HG02588 (cell line): ENCODE measurements around the gene PTPRD.

Experiments used
- ATAC-seq: cut with Tn5 transposase; IDR thresholded peaks from one replicate; pipeline ENCODE4 v1.9.1; 2021; ENCODE audit warnings: mild to moderate bottlenecking, moderate library complexity; ENCODE audit not compliant: unreplicated experiment

Gene PTPRD

DNA sequence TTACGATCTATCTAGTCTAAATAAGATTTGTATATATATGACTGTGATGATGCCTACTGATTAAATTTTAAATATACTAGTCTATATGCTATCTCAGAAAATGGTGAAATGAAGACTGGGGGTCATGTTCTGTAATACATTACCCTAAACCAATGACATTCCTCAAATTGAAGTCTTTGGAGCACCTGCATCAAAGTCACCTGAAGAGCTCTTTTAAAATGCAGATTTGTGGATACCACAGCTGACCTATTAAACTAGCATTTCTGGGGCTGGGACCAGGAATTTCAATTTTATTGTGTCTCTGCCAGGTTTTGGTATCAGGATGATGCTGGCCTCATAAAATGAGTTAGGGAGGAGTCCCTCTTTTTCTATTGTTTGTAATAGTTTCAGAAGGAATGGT, 2181.3 kb downstream of the PTPRD start:
- no peak for ATAC-seq

DNA sequence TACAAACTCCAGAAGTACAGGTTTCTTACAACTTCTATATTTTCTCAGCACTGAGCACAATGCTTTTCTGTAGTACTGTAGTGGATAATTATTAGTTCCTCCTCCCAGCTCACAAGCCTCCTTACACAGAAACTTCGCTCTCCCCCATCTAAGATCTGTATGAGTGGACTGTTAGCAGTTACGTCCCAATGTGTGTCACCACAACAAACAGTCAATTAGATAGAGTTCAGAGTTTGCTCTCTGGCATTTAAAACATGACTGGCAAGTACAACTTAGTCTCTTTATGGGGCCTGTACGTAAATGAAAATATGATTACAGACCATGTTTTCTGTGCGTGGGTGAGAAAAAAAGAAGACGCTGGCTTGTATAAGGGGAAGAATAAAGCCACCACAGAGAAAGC, 2181.9 kb downstream of the PTPRD start:
- no peak for ATAC-seq

DNA sequence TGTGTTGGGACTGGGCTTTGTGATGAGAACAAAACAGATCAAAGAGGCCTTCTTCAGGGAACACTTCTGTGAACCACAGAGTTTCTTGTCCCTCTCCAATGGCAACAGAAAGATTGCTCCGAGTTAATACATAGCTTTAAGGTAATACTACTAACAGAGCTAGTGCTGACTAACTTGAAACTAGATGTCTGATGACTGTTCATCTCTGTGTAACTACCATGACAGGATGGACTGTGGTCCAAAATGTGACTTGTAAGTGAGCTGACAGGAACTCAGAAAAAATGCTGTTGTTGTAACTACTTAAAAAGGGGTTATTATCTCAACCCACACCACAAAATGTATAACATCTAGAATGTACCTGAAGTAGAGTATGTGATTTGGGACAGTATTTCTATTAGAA, 2183.0 kb downstream of the PTPRD start:
- ATAC-seq = no peak

DNA sequence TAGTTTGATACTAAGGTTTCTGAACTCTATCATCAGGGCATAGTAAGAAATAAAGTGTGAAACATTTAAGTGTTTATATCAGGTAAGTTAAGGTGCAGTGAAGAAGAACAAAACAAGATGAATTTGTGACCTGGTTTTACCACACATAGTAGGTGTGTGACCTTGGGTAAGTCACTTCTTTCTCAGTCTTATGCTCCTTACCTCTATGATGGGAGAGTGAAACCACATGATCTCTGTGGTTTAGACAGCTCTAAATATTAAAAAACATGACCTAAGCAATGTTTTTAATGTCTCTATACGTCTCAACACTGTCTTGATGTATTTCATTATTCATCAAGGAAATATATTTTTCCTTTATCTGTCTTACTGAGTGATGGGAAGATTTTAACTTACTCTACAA, 2183.6 kb downstream of the PTPRD start:
- no peak for ATAC-seq

DNA sequence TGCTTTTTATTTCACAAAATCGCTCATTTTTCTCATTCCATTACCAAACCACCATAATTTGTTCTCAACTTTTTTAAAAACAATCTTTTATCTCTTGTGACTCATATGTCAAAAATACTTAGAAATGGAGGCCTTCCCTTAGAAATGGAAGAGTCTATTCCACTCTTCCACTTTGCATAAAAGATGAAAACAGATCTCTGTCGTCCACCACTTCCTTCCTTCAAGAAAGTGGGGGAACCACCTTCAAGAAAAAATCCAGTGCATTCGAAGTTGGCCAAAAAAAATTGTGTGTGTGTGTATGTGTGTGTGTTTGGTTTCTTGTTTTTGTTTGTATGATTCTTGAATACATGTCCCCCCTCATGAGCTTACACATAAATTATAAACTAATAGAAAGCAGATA, 2184.4 kb downstream of the PTPRD start:
- no peak for ATAC-seq

DNA sequence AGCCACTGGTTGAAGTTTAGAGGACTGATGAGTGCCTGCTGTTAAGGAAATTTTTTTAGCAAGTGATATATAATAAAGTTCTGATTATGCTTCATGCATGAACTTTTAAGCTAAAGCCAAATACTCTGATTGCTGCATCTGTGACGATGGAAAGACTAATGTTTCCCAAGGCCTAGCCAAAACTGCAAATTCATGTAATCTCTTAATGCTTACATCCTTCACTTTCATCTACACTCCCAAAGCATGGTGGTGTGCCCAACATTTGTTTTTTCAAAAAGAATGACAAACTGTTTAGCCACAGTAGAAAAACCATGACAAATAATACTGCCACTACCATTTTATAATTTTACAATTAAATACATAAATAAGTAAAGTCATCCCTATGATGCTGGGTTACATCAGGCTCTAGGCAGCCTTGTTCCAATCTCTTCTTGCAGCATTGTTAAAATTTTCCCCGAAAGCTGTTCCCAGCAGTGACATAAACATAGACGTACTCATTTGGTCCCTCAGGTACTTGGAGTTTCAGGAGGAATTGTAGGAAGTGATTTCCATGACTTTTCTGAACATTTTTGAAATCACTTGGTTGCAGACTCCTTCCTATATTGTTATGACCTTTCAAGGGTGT, 2187.9 kb downstream of the PTPRD start:
- no peak for ATAC-seq

DNA sequence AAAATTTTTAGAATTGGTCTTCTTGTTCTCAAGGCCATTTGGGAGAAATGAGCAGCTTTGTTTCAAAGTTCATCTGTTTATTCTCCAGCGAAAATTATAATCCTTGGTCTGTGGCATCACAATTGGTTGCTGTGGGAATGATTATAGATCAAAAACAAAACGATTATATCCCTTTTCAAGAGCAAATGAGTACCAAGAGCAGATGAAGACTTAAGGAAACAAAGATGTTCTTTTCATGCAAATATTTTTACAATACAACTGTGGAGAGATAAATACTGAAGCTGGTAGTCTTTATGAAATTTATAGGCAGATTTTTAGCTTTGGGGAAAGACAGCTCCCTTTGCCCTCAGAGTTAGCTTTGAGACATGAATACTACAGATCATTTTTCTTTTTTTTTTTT, 2192.4 kb downstream of the PTPRD start:
- no peak for ATAC-seq

DNA sequence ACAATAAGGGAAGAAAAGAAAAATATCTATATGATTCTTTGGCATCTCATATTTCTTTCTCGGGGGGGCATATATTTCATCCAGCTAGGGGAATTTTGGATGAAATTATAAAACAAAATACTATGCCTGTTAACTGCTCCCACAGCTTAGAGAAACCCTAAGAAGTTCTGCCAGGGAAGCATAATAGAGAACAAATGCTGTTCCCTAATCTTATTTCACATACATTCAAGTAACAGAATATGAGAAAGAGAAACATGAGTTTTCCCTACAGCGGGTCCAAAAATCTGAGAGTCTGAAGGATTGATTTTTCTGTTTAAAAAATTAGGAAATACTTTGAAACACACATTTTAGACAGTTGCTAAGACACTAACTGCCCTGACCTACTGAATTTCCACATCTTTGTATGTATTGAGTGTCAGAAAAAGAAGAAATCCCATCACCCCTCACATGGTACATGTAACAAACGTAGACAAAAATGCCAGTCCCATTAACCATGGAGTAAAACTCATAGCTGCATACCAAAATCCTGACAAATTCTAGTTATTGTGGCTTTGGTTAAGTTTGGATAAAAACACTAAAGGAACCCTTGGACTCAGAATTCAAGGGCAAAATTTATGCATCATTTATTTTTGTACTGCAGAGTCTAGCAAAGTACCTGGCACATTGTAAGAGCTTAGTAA, 2193.1 kb downstream of the PTPRD start:
- no peak for ATAC-seq

DNA sequence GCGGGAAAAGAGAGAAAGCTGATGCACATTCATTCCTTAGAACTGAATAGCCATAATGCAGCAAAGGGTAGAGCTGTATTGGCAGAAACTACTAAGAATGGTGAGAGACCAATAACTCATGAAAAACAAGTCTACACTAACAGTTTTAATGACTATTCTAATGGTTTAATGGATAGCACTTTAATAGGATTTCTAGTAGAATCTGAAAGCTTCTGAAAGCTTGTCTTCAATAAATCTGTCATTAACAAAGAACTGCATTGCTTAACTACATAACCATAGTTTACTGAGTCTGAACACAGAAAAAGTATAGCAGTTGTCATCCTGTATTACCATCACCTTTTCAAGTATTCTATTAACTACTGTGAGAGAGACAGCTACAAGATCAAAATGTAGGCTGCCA, 2195.5 kb downstream of the PTPRD start:
- ATAC-seq = no peak

DNA sequence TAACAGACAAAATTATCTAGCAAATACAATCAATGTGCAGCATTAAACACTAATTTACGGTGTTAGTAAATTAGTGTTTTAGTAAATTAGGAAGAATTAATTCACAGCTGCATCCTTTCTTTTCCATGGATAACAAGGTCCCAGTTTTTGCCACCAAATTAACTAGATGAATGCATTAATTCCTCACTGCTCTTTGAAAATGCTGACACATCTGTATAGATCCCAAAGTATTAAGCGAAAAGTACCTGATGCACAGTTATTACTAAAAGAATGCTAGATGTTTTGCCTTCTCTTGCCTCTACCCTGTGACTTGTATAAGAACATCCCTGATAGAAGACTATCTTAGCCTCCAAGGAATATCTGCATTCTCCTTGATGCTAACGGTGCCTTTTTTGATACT, 2200.5 kb downstream of the PTPRD start:
- ATAC-seq = no peak

DNA sequence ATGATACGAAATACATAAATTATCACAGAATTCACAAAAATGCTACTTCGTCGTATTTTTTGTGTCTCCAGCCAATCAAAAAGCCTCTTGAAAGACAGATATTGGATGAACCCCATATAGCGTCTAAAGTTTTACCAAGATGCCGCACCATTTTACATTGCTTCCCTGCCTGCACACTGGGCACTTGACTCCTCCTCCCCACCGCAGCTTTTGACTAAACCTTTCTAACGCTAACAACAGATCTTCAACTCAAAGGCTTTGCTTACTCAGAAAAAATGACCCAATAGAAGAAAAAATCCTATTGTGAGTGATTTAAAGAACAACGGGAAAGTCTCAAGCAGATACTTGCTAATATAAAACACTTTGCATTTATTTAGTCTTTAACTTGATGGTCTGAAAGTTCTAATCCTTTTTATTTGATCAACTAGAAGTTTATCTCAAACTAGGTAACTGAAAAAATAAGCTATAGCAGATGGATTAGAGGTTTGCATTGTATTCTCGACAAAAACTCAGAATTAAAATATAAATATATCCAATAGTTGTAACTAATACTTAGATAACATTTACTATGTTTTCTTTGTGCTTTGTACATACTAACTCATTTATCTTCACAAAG, 2204.1 kb downstream of the PTPRD start:
- ATAC-seq = no peak

DNA sequence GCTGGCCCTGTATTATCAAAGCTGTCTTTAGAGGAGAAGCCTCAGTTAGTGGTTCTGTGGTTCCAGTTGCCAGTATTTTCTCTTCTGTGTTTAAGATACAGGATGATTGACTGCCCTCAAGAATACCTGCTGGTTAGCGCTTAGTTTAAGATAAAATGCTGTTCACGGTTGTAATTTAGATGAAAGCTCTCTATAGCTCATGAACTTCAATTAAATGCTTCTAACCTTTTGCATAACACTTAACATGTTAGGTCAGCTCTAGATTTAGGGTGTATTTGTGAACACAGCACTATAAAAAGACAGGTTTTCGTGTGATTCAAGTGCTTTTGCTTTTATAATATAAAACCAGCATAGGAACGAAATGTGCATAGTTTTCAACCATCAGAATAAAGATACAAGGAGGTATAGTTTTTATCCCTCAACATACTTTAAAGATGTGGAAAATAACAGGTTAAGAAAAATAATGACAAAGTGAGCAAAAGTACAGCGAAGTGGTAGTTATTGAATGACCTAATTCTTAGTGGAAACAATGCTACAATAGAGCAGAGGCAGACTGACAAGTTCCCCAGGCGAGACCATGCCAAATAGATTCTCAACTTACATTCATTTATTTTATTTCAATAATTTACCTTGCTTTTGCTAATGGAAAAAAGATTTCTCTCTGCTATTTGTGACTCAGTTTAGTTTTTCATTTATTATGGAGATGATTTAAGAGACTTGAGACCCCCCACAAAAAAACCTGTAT, 2210.7 kb downstream of the PTPRD start:
- no peak for ATAC-seq

DNA sequence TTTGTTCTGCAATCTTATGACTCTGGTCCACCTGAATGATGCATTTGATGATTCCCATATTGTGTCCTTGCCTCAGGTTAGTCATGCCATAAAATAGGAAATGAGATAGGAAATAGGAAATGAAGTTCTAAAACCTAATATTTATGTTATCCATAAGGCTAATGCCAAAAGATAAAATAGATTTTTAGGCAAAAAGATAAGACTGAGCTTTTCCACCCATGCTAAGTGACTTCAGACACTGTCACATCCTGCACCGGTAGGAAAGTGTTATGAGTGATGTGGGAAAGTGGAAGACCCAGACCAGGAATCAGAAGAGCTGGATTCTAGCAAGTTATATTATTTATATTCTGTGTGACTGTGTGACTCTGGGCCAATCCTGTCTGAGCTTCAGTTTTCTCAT, 2212.4 kb downstream of the PTPRD start:
- ATAC-seq = no peak

DNA sequence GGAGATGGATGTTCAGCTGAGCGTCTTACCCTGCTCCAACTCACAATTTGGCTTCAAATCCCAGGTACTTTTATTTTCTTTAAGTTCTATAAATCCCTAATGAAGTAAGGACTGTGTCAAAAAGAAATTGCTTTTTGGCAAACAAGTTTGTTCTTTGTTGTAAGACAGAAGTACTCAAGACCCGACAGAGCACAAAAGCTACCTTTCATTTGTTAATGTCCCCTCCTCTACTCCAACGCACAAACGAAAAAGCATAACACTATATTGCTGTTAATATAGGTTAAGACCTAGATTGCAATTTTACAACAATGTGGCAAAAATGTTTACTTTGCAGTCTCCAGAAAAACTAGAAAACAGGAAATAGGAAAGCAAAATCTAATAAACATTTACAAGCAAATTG, 2217.8 kb downstream of the PTPRD start:
- ATAC-seq = no peak

DNA sequence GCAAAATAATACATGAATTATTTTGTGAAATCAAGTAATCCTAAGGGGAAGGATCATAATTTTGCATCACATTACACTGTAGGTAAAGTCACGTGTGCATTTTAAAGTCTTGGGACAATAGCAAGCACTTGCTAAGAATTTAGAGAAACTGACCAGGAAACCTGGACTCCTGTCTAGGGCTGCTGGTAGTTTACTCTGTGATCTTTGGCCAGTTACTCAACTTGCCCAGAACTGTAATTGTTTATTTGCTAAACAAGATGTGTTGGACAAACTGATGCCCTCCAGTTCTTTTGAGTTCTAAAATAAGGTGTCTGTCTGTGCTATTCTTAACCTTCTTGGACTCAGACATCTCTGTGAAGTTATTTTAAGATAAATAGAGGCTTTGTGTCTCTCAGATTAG, 2218.5 kb downstream of the PTPRD start:
- ATAC-seq = no peak

DNA sequence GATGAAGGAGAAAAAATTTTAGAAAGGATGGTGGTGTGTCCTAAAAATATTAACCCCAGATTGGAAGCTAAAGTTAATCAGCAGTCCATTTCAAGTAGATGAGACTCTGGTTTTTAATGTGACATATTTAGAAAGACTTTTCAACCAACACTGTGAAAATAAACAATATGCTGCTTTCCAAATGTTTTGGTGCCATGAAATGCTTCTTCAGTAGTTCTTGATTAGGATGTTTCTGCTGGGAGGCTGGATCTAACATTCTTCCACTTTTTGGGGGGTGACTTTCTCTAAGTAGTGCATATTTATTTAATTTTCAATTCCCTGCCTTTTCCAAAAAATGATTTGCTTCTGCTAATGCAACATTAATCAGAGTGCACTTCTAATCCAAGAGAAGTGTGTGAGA, 2219.9 kb downstream of the PTPRD start:
- ATAC-seq = no peak

DNA sequence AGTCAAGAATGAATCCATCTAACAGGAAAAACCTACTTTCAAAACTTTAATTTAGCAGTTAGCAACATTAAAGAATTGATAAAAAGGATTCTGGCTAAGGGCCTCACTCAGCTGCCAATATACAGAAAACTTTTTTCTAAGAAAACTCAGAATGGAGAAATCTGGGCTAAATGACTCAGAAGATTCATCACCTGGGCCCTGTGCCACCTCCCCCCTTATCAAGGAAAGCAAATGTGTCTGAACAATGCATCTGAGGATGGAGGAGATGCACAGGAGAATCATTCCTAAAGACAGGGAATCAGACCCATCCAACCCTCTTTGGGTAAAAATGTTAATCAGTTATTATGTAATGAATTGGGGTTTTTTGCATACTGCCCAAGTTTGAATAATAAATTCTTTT, 2221.2 kb downstream of the PTPRD start:
- no peak for ATAC-seq

DNA sequence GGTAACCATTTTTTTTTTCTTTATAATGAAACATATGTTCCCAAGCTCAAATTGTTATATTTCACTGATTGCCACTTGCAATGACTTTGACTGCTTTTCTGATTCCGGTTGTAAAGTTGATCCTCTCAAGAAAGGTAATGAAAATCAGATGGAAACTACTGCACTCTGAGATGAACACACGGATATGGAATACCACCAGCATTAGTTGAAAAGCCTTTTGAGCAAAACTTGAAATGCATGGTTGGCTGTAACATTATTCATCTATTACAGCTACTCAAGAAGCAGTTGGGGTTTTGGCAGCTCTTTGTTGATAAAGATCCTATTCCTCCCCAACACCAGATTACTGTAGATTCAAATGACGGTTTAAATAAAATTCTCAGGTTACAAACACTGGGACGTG, 2221.7 kb downstream of the PTPRD start:
- ATAC-seq = no peak

DNA sequence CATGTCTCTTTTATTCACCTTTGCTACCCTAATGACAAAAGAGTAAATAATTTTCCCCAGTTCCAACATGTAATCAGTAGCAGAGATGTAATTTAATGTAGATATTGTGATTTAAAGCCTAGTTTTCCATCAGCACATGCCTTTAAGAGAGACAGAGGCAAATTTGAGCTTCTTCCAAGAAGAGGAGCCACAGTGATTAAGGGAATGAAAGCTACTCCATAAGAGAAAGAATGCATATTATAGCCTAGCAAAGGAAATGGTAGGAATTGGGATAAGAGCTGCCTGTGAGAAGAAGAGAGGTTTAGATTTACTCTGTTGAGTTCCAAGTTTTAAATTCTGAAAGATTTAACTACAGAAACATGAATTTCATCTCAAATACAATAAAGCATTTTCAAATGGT, 2222.2 kb downstream of the PTPRD start:
- no peak for ATAC-seq

DNA sequence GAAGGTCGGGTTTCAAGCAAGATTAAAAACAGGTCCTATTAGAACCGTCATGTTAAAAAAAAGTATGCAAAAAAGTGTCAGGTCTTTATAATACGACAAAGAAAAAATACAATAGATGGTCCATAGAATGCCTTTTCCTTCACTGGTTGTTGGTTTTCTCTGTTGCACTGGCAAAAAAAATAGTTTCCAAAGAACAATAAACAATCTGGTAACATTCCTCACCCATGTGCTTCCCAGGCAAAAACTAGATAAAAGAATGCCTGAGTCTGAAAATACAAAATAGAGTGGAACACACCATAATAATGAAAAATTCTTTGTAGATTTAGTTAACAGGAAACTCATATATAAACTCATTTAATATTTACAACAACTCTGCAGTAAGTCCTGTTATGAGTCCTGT, 2223.3 kb downstream of the PTPRD start:
- ATAC-seq = no peak

DNA sequence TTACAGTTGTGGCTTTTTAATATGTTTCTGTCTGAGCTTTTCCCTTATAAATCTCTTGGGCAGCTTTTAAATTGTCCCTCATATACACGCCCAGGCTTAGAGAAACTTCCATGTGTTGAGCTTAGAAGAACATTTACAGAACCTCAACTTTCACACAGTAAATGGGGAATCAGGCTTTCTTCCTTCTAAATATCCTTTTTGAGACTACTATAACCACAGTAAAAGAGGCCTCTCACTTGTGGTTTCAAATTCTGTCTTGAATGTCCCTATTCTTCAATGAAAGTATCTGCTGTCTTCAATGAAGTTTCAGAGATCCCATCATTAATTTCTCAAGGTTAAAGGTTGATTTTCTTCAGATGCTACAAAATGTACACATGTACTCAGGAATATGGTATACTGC, 2224.7 kb downstream of the PTPRD start:
- ATAC-seq = no peak

DNA sequence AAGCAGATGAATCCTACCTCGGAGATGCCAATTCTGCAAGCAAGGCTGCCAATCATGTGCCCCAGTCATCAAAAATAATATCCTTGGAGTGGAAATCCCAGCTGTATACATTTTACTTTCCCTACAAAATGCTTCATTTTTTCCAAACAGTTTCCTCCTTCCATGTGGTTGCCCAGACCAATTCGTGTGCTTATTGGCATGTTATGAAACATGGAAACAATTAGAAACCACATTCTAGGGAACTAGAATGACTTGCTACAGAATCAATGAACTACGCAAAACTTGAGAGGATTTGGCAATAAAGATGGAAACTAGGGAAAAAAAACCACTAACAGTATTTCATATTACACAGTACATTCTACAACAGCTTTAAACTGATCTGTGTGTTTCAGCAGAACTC, 2228.7 kb downstream of the PTPRD start:
- ATAC-seq = no peak
